H9 (cell line): ENCODE results near the gene PPP1R12B. TPM values are rescaled to one million over a fixed set of nuclear protein-coding genes. Genes with fewer than 3 reads are reported as not detected.
A peak's percentile ranks its signal among the peaks of the same experiment; 100 is the strongest.

ENCODE experiments used
- DNase-seq: peaks from one replicate; pipeline ENCODE4 v3.0.0-alpha.2; 2017
- H2AFZ ChIP-seq: one replicate; pipeline ENCODE4 v1.6.1; 2013; ENCODE audit warnings: mild to moderate bottlenecking, low read length, control low read depth, moderate library complexity
- H2AK5ac ChIP-seq: 2 replicates; pipeline ENCODE4 v1.6.1; 2013; ENCODE audit warnings: low read length, control low read depth, mixed read lengths; ENCODE audit not compliant: insufficient read length
- H2BK120ac ChIP-seq: one replicate; pipeline ENCODE4 v1.6.1; 2013; ENCODE audit warnings: low read depth, mild to moderate bottlenecking, low read length, control low read depth, inconsistent platforms; ENCODE audit not compliant: poor library complexity, severe bottlenecking
- H2BK12ac ChIP-seq: 2 replicates; pipeline ENCODE4 v1.6.1; 2013; ENCODE audit warnings: low read length, control low read depth, mixed read lengths, low read depth; ENCODE audit not compliant: insufficient read length
- H2BK15ac ChIP-seq: 2 replicates; pipeline ENCODE4 v1.6.1; 2013; ENCODE audit warnings: low read depth, low read length, control low read depth
- H2BK20ac ChIP-seq: one replicate; pipeline ENCODE4 v1.6.1; 2013; ENCODE audit warnings: low read depth, mild to moderate bottlenecking, low read length, control low read depth, inconsistent platforms; ENCODE audit not compliant: poor library complexity, severe bottlenecking
- H2BK5ac ChIP-seq: 2 replicates; pipeline ENCODE4 v1.6.1; 2013; ENCODE audit warnings: low read length, control low read depth, mixed read lengths; ENCODE audit not compliant: insufficient read length
- H3K14ac ChIP-seq: 2 replicates; pipeline ENCODE4 v1.6.1; 2013; ENCODE audit warnings: low read length, control low read depth; ENCODE audit not compliant: insufficient read depth
- H3K18ac ChIP-seq: 2 replicates; pipeline ENCODE4 v1.6.1; 2013; ENCODE audit warnings: low read depth, mild to moderate bottlenecking, mixed read lengths, low read length, control low read depth; ENCODE audit not compliant: insufficient read length
- H3K23ac ChIP-seq: 2 replicates; pipeline ENCODE4 v1.6.1; 2013; ENCODE audit warnings: low read length, control low read depth, mixed read lengths, low read depth; ENCODE audit not compliant: insufficient read length
- H3K23me2 ChIP-seq: 2 replicates; pipeline ENCODE4 v1.6.1; 2013; ENCODE audit warnings: low read depth, mild to moderate bottlenecking, mixed read lengths, low read length, control low read depth; ENCODE audit not compliant: insufficient read length, poor library complexity, severe bottlenecking
- H3K27ac ChIP-seq: 2 replicates; pipeline ENCODE4 v1.5.1; 2013; ENCODE audit warnings: low read length, control low read depth, mixed read lengths, low read depth; ENCODE audit not compliant: insufficient read length
- H3K27me3 ChIP-seq: 2 replicates; pipeline ENCODE4 v1.6.1; 2013; ENCODE audit warnings: low read length, control low read depth, inconsistent platforms; ENCODE audit not compliant: insufficient read depth
- H3K4ac ChIP-seq: 2 replicates; pipeline ENCODE4 v1.6.1; 2013; ENCODE audit warnings: low read depth, mild to moderate bottlenecking, control low read depth, inconsistent platforms, low read length, moderate library complexity
- H3K4me1 ChIP-seq: 2 replicates; pipeline ENCODE4 v1.6.1; 2013; ENCODE audit warnings: low read length, control low read depth, inconsistent platforms; ENCODE audit not compliant: insufficient read depth
- H3K4me2 ChIP-seq: 2 replicates; pipeline ENCODE4 v1.6.1; 2013; ENCODE audit warnings: low read length, control low read depth, mixed read lengths; ENCODE audit not compliant: insufficient read length, insufficient read depth
- H3K56ac ChIP-seq: 2 replicates; pipeline ENCODE4 v1.6.1; 2013; ENCODE audit warnings: low read depth, mild to moderate bottlenecking, mixed read lengths, low read length, control low read depth; ENCODE audit not compliant: insufficient read length
- H3K79me1 ChIP-seq: 2 replicates; pipeline ENCODE4 v1.6.1; 2013; ENCODE audit warnings: low read depth, mild to moderate bottlenecking, moderate library complexity, low read length, control low read depth, inconsistent platforms; ENCODE audit not compliant: insufficient read depth, poor library complexity, severe bottlenecking
- H3K79me2 ChIP-seq: 2 replicates; pipeline ENCODE4 v1.6.1; 2013; ENCODE audit warnings: low read length, control low read depth, inconsistent platforms; ENCODE audit not compliant: insufficient read depth
- H3K9ac ChIP-seq: 2 replicates; pipeline ENCODE4 v1.6.1; 2013; ENCODE audit warnings: low read length, control low read depth, mixed read lengths; ENCODE audit not compliant: insufficient read length; ENCODE audit errors: extremely low read depth
- H3K9me3 ChIP-seq: one replicate; pipeline ENCODE4 v1.6.1; 2013; ENCODE audit warnings: low read depth, low read length, inconsistent platforms; ENCODE audit not compliant: control insufficient read depth
- H3T11ph ChIP-seq: one replicate; pipeline ENCODE4 v1.6.1; 2013; ENCODE audit warnings: mild to moderate bottlenecking, low read length, control low read depth, inconsistent platforms
- H4K20me1 ChIP-seq: one replicate; pipeline ENCODE4 v1.6.1; 2013; ENCODE audit not compliant: control insufficient read depth, insufficient read length, insufficient read depth
- H4K5ac ChIP-seq: 2 replicates; pipeline ENCODE4 v1.6.1; 2013; ENCODE audit warnings: low read depth, mild to moderate bottlenecking, mixed read lengths, low read length, control low read depth; ENCODE audit not compliant: insufficient read length
- H4K8ac ChIP-seq: replicated peaks from 2 replicates; pipeline ENCODE4 v1.6.1; 2013; ENCODE audit warnings: low read length, control low read depth, mixed read lengths, low read depth; ENCODE audit not compliant: insufficient read length
- H4K91ac ChIP-seq: 2 replicates; pipeline ENCODE4 v1.6.1; 2013; ENCODE audit warnings: low read depth, mild to moderate bottlenecking, moderate library complexity, mixed read lengths, low read length, control low read depth; ENCODE audit not compliant: insufficient read length
- H3K27ac Mint-ChIP-seq, 3 experiments: 2 replicates in 2 of 3; 3 replicates in 1 of 3; pipeline ENCODE4 v1.8.0; 2020 to 2021; ENCODE audit warnings: mixed read lengths in 3 of 3, mild to moderate bottlenecking in 1 of 3, moderate library complexity in 1 of 3
- H3K27me3 Mint-ChIP-seq: 2 replicates; pipeline ENCODE4 v1.8.0; 2021; ENCODE audit warnings: low read depth, mild to moderate bottlenecking, moderate library complexity, mixed read lengths
- H3K36me3 Mint-ChIP-seq, 3 experiments: 2 replicates in 2 of 3; 3 replicates in 1 of 3; pipeline ENCODE4 v1.8.0; 2020 to 2021; ENCODE audit warnings: low read depth in 3 of 3, mixed read lengths in 3 of 3; ENCODE audit not compliant: insufficient read depth in 1 of 3
- H3K4me1 Mint-ChIP-seq, 2 experiments: 2 replicates each; pipeline ENCODE4 v1.8.0; 2020; ENCODE audit warnings: mixed read lengths in 2 of 2
- H3K4me3 Mint-ChIP-seq, 2 experiments: 2 replicates in 1 of 2; 3 replicates in 1 of 2; pipeline ENCODE4 v1.8.0; 2020 to 2021; ENCODE audit warnings: mild to moderate bottlenecking in 2 of 2, mixed read lengths in 2 of 2, moderate library complexity in 1 of 2
- H3K9me3 Mint-ChIP-seq, 2 experiments: 2 replicates in 1 of 2; 3 replicates in 1 of 2; pipeline ENCODE4 v1.8.0; 2020; ENCODE audit warnings: mild to moderate bottlenecking in 2 of 2, mixed read lengths in 2 of 2, moderate library complexity in 1 of 2
- WGBS: extraction: QIAGEN DNeasy Blood & Tissue Kit; methylation state at CpG from one replicate; pipeline ENCODE4 v1.1.7; 2013; ENCODE audit warnings: missing lambda C conversion rate, low lambda C conversion rate, mixed read lengths; ENCODE audit not compliant: insufficient read length; ENCODE audit errors: extremely low coverage; 5-methylcytosine and 5-hydroxymethylcytosine counted together
- total RNA-seq: library from RNA; stranded (reverse); gene quantifications from 2 replicates; pipeline ENCODE4 v1.2.1, GENCODE V29; 2021
- TF ChIP-seq, protein P1 (sequence below): fragments of 200-600 bp; sonication (generic); conservative IDR thresholded peaks from 3 replicates; pipeline ENCODE4 v1.8.0; 2021; ENCODE audit warnings: antibody characterized with exemption, mild to moderate bottlenecking

Gene PPP1R12B
- total RNA-seq, 1 experiment from 2014 or later = 12.9 TPM

DNA sequence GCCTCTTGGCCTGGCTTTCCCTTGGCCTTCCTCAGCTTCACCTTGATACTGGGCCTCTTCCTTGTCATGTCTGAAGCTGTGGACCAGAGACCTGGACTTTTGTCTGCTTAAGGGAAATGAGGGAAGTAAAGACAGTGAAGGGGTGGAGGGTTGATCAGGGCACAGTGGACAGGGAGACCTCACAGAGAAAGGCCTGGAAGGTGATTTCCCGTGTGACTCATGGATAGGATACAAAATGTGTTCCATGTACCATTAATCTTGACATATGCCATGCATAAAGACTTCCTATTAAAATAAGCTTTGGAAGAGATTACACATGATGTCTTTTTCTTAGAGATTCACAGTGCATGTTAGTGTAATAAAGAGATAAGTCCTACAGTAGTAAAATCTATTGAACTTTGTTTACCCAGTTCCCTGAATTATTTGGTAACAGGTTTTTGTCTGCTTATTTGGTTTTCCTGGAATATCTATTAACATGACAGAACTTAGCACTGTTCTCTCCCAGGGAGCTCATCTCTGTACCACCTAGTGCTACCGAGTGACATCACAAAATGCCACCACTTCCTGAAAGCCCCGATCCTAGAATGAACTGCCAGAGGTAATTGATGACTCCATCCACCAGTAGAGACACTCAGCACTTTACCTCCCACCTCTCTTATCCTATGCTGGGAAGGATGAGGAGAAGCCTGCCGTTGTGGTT, 29.0 kb upstream of the PPP1R12B start:
- H3K4me2 ChIP-seq = no peak overlapping the region
- no peaks in the 10 kb centered on the region for H3K4me1 ChIP-seq
- no CpG with 5 or more reads among the region's 4 CpGs for WGBS
- no peaks in the 10 kb centered on the region for H3K9me3 Mint-ChIP-seq
- no peak overlapping the region for H2AFZ ChIP-seq
- no peak overlapping the region for H3K14ac ChIP-seq
- TF ChIP-seq, protein P1, sequence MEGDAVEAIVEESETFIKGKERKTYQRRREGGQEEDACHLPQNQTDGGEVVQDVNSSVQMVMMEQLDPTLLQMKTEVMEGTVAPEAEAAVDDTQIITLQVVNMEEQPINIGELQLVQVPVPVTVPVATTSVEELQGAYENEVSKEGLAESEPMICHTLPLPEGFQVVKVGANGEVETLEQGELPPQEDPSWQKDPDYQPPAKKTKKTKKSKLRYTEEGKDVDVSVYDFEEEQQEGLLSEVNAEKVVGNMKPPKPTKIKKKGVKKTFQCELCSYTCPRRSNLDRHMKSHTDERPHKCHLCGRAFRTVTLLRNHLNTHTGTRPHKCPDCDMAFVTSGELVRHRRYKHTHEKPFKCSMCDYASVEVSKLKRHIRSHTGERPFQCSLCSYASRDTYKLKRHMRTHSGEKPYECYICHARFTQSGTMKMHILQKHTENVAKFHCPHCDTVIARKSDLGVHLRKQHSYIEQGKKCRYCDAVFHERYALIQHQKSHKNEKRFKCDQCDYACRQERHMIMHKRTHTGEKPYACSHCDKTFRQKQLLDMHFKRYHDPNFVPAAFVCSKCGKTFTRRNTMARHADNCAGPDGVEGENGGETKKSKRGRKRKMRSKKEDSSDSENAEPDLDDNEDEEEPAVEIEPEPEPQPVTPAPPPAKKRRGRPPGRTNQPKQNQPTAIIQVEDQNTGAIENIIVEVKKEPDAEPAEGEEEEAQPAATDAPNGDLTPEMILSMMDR = no peak
- no peak overlapping the region for H3T11ph ChIP-seq
- no peaks in the 10 kb centered on the region for H3K27me3 ChIP-seq
- H3K27ac Mint-ChIP-seq = peak overlapping the region in 1 of 3 experiments; percentile 68; a peak in 2 of 7 replicates
- H4K8ac ChIP-seq = no peak overlapping the region
- H2BK20ac ChIP-seq = no peak overlapping the region
- no peaks in the 10 kb centered on the region for H4K20me1 ChIP-seq
- no peak overlapping the region for H2BK5ac ChIP-seq
- H3K4me3 Mint-ChIP-seq = no peak overlapping the region
- H3K27me3 Mint-ChIP-seq = peaks cover 2% of the 10 kb centered on the region; the same call in 1 of the 2 replicates
- H2BK12ac ChIP-seq = no peak overlapping the region
- no peak overlapping the region for H4K5ac ChIP-seq
- no peaks in the 10 kb centered on the region for H3K79me2 ChIP-seq
- no peak for DNase-seq
- no peak overlapping the region for H3K23ac ChIP-seq
- peaks cover 7% of the 10 kb centered on the region in 2 experiments for H3K4me1 Mint-ChIP-seq
- H3K9ac ChIP-seq = no peak overlapping the region
- no peak overlapping the region for H2BK120ac ChIP-seq
- H3K23me2 ChIP-seq = no peaks in the 10 kb centered on the region
- no peak overlapping the region for H3K18ac ChIP-seq
- H3K9me3 ChIP-seq = no peaks in the 10 kb centered on the region
- no peak overlapping the region for H4K91ac ChIP-seq
- H2AK5ac ChIP-seq = no peak overlapping the region
- H2BK15ac ChIP-seq = no peak overlapping the region
- no peak overlapping the region for H3K56ac ChIP-seq
- no peaks in the 10 kb centered on the region for H3K36me3 Mint-ChIP-seq
- no peak overlapping the region for H3K27ac ChIP-seq
- H3K4ac ChIP-seq = no peak overlapping the region
- no peaks in the 10 kb centered on the region for H3K79me1 ChIP-seq
